ENCODE measurements around the gene PLPP7.

GRCh38 chr9:131254626-131255025 is 34.9 kb upstream of the PLPP7 start:
- TF ChIP-seq CTCF (IDR thresholded peaks at IDR 0.05; ENCODE audit: poor library complexity, severe bottlenecking) (no peak), RAD21 (conservative IDR thresholded peaks at IDR 0.05) (no peak), EZH2 (IDR thresholded peaks at IDR 0.05; ENCODE audit: borderline replicate concordance, insufficient read depth, low read length, poor library complexity, severe bottlenecking) (no peak), EP300 (conservative IDR thresholded peaks at IDR 0.05; ENCODE audit: poor library complexity, severe bottlenecking) (no peak), SMC3 (conservative IDR thresholded peaks at IDR 0.05; ENCODE audit: poor library complexity) (no peak), TAF1 (IDR thresholded peaks at IDR 0.05; ENCODE audit: low read depth) (no peak), REST (IDR thresholded peaks at IDR 0.05; ENCODE audit: borderline replicate concordance) (no peak), POLR2AphosphoS5 (IDR thresholded peaks at IDR 0.05) (no peak)
